B cell (primary cell): ENCODE measurements around the gene UBE2G2. TPM values are rescaled to one million over a fixed set of nuclear protein-coding genes. Genes with fewer than 3 reads are reported as not detected.

ENCODE experiments used
- ATAC-seq: fragments of 200-7000 bp; cut with Tn5 transposase; one replicate; pipeline ENCODE4 v1.10.0; 2021; ENCODE audit warnings: low read depth, mild to moderate bottlenecking, moderate number of reproducible peaks, moderate library complexity
- CTCF ChIA-PET: fragments of 350-600 bp; sonication (Branson Sonifier 250); formaldehyde crosslinking; loops from one replicate; lab custom pipeline; 2021; ENCODE audit warnings: antibody characterized with exemption, inconsistent platforms; lab: Charles Lee
- POLR2A ChIA-PET: fragments of 350-600 bp; sonication (Branson Sonifier 250); formaldehyde crosslinking; loops from one replicate; lab custom pipeline; 2021; ENCODE audit warnings: antibody characterized with exemption; lab: Charles Lee
- DNase-seq: peaks from one replicate; pipeline ENCODE4 v3.0.0; 2013
- H2AFZ ChIP-seq: 2 replicates; pipeline ENCODE4 v1.6.1; 2012; ENCODE audit warnings: mild to moderate bottlenecking, low read depth, low read length; ENCODE audit not compliant: insufficient read depth, poor library complexity, severe bottlenecking
- H3K27ac ChIP-seq, 2 donors: 1 replicate in 1 of 2; 2 replicates in 1 of 2; pipeline ENCODE4 v1.5.1; 2012 to 2013; ENCODE audit warnings: low read length in 2 of 2, mild to moderate bottlenecking in 2 of 2, moderate library complexity in 1 of 2
- H3K27me3 ChIP-seq, 4 experiments: fragments of 200-600 bp in 1 of 4; sonication (generic) in 1 of 4; replicated peaks in 1 of 4; 1 replicate in 2 of 4; 2 replicates in 2 of 4; pipeline versions ENCODE4 v1.6.1 to v1.7.0; 2013 to 2016; ENCODE audit warnings: low read length in 3 of 4, mild to moderate bottlenecking in 2 of 4, mixed read lengths in 1 of 4, moderate library complexity in 1 of 4; ENCODE audit not compliant: insufficient read depth in 4 of 4, control insufficient read depth in 3 of 4; ENCODE audit errors: control extremely low read depth in 1 of 4
- H3K36me3 ChIP-seq, 2 experiments: replicated peaks in 1 of 2; 1 replicate in 1 of 2; 2 replicates in 1 of 2; pipeline versions ENCODE4 v1.6.1 to v1.7.1; 2013; ENCODE audit warnings: low read length in 1 of 2; ENCODE audit not compliant: insufficient read depth in 2 of 2, control insufficient read depth in 1 of 2; ENCODE audit errors: control extremely low read depth in 1 of 2, extremely low read depth in 1 of 2
- H3K4me1 ChIP-seq, 2 donors: fragments of 200-600 bp in 1 of 2; sonication (generic) in 1 of 2; 1 replicate in 1 of 2; 2 replicates in 1 of 2; pipeline versions ENCODE4 v1.5.1 to v1.6.1; 2013 to 2017; ENCODE audit warnings: low read length in 2 of 2; ENCODE audit not compliant: control insufficient read depth in 2 of 2, insufficient read depth in 2 of 2
- H3K4me2 ChIP-seq: replicated peaks from 2 replicates; pipeline ENCODE3; 2012; ENCODE audit warnings: mild to moderate bottlenecking, low read depth, low read length; ENCODE audit not compliant: poor library complexity, severe bottlenecking
- H3K4me3 ChIP-seq, 5 experiments: fragments of 200-600 bp in 1 of 5; sonication (generic) in 1 of 5; 1 replicate in 3 of 5; 2 replicates in 2 of 5; pipeline versions ENCODE4 v1.5.1 to v1.7.0; 2011 to 2016; ENCODE audit warnings: low read length in 4 of 5, mild to moderate bottlenecking in 4 of 5, low read depth in 2 of 5, control low read depth in 1 of 5, moderate library complexity in 1 of 5; ENCODE audit not compliant: insufficient read depth in 1 of 5; ENCODE audit errors: control extremely low read depth in 1 of 5, extremely low read depth in 1 of 5
- H3K79me2 ChIP-seq: fragments of 200-600 bp; sonication (generic); one replicate; pipeline ENCODE4 v1.6.0; 2016; ENCODE audit warnings: low read length; ENCODE audit not compliant: control insufficient read depth, insufficient read depth
- H3K9ac ChIP-seq: fragments of 200-600 bp; sonication (generic); 2 replicates; pipeline ENCODE4 v1.6.1; 2017; ENCODE audit warnings: mild to moderate bottlenecking, low read length, moderate library complexity
- H3K9me3 ChIP-seq, 3 donors: one replicate each; pipeline versions ENCODE4 v1.6.1 to v1.7.1; 2013; ENCODE audit warnings: low read length in 2 of 3; ENCODE audit not compliant: control insufficient read depth in 2 of 3, insufficient read depth in 1 of 3; ENCODE audit errors: control extremely low read depth in 1 of 3
- H4K20me1 ChIP-seq: 2 replicates; pipeline ENCODE4 v1.6.0; 2012; ENCODE audit warnings: mild to moderate bottlenecking, low read length; ENCODE audit not compliant: insufficient read depth, control insufficient read depth, poor library complexity, severe bottlenecking
- H3K27ac Mint-ChIP-seq: one replicate; pipeline ENCODE4 v1.8.0; 2021; ENCODE audit warnings: mixed read lengths
- H3K27me3 Mint-ChIP-seq: one replicate; pipeline ENCODE4 v1.8.0; 2021; ENCODE audit warnings: mixed read lengths
- H3K4me1 Mint-ChIP-seq: one replicate; pipeline ENCODE4 v1.8.0; 2021; ENCODE audit warnings: mixed read lengths
- H3K4me3 Mint-ChIP-seq: one replicate; pipeline ENCODE4 v1.8.0; 2021; ENCODE audit warnings: mixed read lengths
- H3K9me3 Mint-ChIP-seq: one replicate; pipeline ENCODE4 v1.8.0; 2022; ENCODE audit warnings: mixed read lengths; ENCODE audit not compliant: insufficient read depth
- EZH2 ChIP-seq: IDR thresholded peaks from 2 replicates; pipeline ENCODE4 v1.6.1; 2012; ENCODE audit warnings: borderline replicate concordance, low read depth, mild to moderate bottlenecking, moderate library complexity, low read length; ENCODE audit not compliant: insufficient read depth, poor library complexity, severe bottlenecking
- WGBS: methylation state at CpG from one replicate; pipeline ENCODE4 v1.1.5; 2013; ENCODE audit warnings: missing lambda C conversion rate; ENCODE audit not compliant: insufficient coverage; 5-methylcytosine and 5-hydroxymethylcytosine counted together
- intact Hi-C: fragments of 100-400 bp; cut with micrococcal nuclease; formaldehyde crosslinking; loops from one replicate; pipeline ENCODE4 v1.10.0; 2022
- polyA plus RNA-seq: library from polyadenylated mRNA; depleted of rRNA; stranded (reverse); fragments of >200 nt; gene quantifications from 2 replicates; pipeline ENCODE4 v1.2.3, GENCODE V29; 2012
- total RNA-seq, 2 donors: library from RNA; stranded (reverse); fragments of 120-200 nt in 1 of 2; gene quantifications; 1 replicate in 1 of 2; 2 replicates in 1 of 2; pipeline versions ENCODE4 v1.2.3 to v1.2.4, GENCODE V29; 2013 to 2022
- TF ChIP-seq, protein P1 (sequence below): fragments of 200-600 bp; IDR thresholded peaks from one replicate; pipeline ENCODE4 v1.8.0; 2022; ENCODE audit warnings: antibody characterized with exemption, mild to moderate bottlenecking

UBE2G2 gene
- total and polyA plus RNA-seq, 2 donors (not counting 1 experiment from before 2014, with no cell fraction given) = 96.4 to 109 TPM

DNA sequence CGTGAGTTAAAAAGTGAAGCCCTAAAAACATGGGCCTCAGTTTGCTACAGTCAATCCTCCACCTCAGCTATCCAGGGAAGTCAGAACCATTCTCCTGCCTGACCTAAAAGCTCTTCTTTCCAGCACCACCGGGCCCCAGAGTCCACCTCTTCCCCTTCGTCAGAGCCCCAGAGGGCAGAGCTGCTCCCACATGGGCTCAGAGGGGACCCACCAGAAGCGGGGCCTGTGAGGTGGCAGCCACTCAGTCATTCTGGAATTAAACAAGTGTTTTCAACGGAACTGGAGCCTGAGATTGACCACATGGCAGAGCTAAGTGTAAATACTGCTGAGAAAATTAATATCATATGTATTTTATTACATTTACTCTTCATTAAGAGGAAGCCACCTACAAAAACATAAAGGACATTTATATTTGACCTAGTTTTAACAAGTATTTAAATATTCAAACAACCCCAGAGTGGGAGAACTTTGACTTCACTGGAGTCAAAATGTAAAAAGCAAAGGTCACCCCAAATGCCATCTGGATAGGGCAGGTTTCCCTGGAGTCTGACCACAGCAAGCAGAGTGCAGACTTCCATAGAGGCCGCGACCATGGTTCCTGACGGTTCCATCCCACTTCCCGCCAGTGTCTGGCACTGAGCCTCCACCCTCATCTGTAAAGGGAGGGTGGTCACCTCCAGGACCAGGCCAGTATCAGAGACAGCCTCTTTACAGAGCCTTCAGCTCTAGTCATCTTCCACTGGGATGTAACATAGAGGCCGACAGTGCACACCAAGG, 14.4 kb upstream of the UBE2G2 start:
- intact Hi-C loops = loop anchor here (2.0 to 10.0 kb wide), 4 partner anchors 116 to 1841 kb away; partner anchors contain the start of genes ADARB1, CFAP410 and PKNOX1
- H3K4me3 Mint-ChIP-seq = peak overlapping the region; percentile 78
- peaks cover 0 to 4% of the 10 kb centered on the region in 2 experiments for H3K36me3 ChIP-seq
- H3K27me3 ChIP-seq = no peaks in the 10 kb centered on the region
- H3K4me2 ChIP-seq = no peak overlapping the region
- no peak overlapping the region for H3K27ac ChIP-seq
- no peak for TF ChIP-seq EZH2
- TF ChIP-seq, protein P1, sequence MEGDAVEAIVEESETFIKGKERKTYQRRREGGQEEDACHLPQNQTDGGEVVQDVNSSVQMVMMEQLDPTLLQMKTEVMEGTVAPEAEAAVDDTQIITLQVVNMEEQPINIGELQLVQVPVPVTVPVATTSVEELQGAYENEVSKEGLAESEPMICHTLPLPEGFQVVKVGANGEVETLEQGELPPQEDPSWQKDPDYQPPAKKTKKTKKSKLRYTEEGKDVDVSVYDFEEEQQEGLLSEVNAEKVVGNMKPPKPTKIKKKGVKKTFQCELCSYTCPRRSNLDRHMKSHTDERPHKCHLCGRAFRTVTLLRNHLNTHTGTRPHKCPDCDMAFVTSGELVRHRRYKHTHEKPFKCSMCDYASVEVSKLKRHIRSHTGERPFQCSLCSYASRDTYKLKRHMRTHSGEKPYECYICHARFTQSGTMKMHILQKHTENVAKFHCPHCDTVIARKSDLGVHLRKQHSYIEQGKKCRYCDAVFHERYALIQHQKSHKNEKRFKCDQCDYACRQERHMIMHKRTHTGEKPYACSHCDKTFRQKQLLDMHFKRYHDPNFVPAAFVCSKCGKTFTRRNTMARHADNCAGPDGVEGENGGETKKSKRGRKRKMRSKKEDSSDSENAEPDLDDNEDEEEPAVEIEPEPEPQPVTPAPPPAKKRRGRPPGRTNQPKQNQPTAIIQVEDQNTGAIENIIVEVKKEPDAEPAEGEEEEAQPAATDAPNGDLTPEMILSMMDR = no peak
- ChIA-PET CTCF (interaction anchor here (1.1 kb wide), 1 partner anchor 23 kb away, joined by 3 read pairs; no protein-coding TSS in a partner anchor), POLR2A (no interaction called here)
- no peak overlapping the region for H2AFZ ChIP-seq
- peaks cover 10% of the 10 kb centered on the region for H3K4me1 Mint-ChIP-seq
- H3K9ac ChIP-seq = no peak overlapping the region
- peaks cover 0 to 5% (median 0%) of the 10 kb centered on the region in 3 donors for H3K9me3 ChIP-seq
- no peaks in the 10 kb centered on the region for H3K27me3 Mint-ChIP-seq
- peaks cover 45% of the 10 kb centered on the region for H3K79me2 ChIP-seq
- H3K4me1 ChIP-seq = peaks cover 5 to 16% of the 10 kb centered on the region in 2 donors
- peaks cover 62% of the 10 kb centered on the region for H4K20me1 ChIP-seq
- H3K4me3 ChIP-seq = no peak overlapping the region
- 91% methylated on average over 9 of the region's 10 CpGs for WGBS
- DNase-seq (no peak), ATAC-seq (no peak)
- H3K27ac Mint-ChIP-seq = peak overlapping the region; percentile 74
- H3K9me3 Mint-ChIP-seq = no peaks in the 10 kb centered on the region

DNA sequence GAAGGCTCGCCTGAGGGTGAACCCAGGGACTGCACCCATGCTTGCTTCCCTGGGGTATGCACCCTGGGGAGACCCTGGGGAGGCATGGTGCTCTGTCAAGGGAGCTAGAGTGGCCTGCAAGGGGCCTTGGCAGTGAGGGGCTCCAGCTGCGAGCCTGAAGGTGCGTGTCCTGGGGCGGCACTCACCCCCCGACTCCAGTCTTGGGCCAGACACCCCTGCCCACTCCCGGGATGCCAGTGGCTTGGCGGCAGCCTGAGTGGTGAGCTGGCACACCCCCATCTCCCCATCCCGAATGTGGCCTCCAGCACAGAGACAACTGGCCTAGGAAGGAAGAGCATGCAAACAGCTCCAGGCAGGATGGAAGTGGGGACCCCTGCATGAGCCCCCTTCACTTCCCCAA, 13.6 kb upstream of the UBE2G2 start:
- Mint-ChIP-seq H3K4me1 (peaks cover 12% of the 10 kb centered on the region), H3K27ac (no peak overlapping the region), H3K4me3 (no peak overlapping the region), H3K27me3 (no peaks in the 10 kb centered on the region), H3K9me3 (no peaks in the 10 kb centered on the region)
- Histone ChIP-seq H3K27ac (no peak overlapping the region), H3K4me2 (no peak overlapping the region), H3K4me1 (peaks cover 5 to 16% of the 10 kb centered on the region in 2 donors), H3K4me3 (no peak overlapping the region), H2AFZ (no peak overlapping the region), H3K9me3 (peaks cover 0 to 3% (median 0%) of the 10 kb centered on the region in 3 donors), H3K27me3 (no peaks in the 10 kb centered on the region), H3K79me2 (peaks cover 54% of the 10 kb centered on the region), H4K20me1 (peaks cover 70% of the 10 kb centered on the region), H3K9ac (no peak overlapping the region), H3K36me3 (peaks cover 0 to 8% of the 10 kb centered on the region in 2 experiments)
- ChIA-PET CTCF (interaction anchor here (1.1 to 1.3 kb wide), 3 partner anchors 10 to 60 kb away, joined by 3 to 4 read pairs (median 3); no protein-coding TSS in a partner anchor), POLR2A (no interaction called here)
- DNase-seq (no peak), ATAC-seq (no peak)
- intact Hi-C loops = loop anchor here (5.0 to 10.0 kb wide), 3 partner anchors 117 to 1840 kb away; partner anchors contain the start of genes ADARB1 and PKNOX1
- WGBS = 97% methylated on average over 7 of the region's 8 CpGs
- TF ChIP-seq, protein P1 = no peak
- TF ChIP-seq EZH2 = no peak
